ENCODE measurements around the gene SELENOT. TPM values are rescaled to one million over a fixed set of nuclear protein-coding genes. Genes with fewer than 3 reads are reported as not detected.

Gene SELENOT
- total and polyA plus RNA-seq, 4 donors: 52.7 to 107 (median 70.0) TPM

DNA sequence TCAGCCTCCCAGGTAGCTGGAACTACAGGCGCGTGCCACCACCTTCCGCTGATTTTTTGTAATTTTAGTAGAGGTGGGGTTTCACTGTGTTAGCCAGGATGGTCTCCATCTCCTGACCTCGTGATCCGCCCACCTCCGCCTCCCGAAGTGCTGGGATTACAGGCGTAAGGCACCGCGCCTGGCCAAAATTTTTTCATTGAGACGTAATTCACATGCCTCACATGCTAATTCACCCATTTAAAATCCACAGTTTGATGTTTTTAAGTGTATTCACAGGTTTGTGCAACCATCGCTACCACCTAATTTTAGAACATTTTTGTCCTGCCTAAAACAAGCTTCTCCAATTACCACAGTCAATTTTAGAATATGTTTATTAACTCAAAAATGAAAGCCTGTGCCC lies 37.1 kb downstream of the SELENOT start (continued):
- TF ChIP-seq, protein P1, sequence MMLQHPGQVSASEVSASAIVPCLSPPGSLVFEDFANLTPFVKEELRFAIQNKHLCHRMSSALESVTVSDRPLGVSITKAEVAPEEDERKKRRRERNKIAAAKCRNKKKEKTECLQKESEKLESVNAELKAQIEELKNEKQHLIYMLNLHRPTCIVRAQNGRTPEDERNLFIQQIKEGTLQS (IDR thresholded peaks at IDR 0.05): no peak
- no peak for TF ChIP-seq FOXA2 (IDR thresholded peaks at IDR 0.05)
- TF ChIP-seq HNF4G (IDR thresholded peaks at IDR 0.05): no peak
- no peak for TF ChIP-seq JUND (IDR thresholded peaks at IDR 0.05)
- TF ChIP-seq, protein P2, sequence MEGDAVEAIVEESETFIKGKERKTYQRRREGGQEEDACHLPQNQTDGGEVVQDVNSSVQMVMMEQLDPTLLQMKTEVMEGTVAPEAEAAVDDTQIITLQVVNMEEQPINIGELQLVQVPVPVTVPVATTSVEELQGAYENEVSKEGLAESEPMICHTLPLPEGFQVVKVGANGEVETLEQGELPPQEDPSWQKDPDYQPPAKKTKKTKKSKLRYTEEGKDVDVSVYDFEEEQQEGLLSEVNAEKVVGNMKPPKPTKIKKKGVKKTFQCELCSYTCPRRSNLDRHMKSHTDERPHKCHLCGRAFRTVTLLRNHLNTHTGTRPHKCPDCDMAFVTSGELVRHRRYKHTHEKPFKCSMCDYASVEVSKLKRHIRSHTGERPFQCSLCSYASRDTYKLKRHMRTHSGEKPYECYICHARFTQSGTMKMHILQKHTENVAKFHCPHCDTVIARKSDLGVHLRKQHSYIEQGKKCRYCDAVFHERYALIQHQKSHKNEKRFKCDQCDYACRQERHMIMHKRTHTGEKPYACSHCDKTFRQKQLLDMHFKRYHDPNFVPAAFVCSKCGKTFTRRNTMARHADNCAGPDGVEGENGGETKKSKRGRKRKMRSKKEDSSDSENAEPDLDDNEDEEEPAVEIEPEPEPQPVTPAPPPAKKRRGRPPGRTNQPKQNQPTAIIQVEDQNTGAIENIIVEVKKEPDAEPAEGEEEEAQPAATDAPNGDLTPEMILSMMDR (IDR thresholded peaks at IDR 0.05; ENCODE audit: low read depth, low read length, missing input control): no peak
- no peak for TF ChIP-seq EGR1 (IDR thresholded peaks at IDR 0.05; ENCODE audit: low read depth in 2 of 2)

DNA sequence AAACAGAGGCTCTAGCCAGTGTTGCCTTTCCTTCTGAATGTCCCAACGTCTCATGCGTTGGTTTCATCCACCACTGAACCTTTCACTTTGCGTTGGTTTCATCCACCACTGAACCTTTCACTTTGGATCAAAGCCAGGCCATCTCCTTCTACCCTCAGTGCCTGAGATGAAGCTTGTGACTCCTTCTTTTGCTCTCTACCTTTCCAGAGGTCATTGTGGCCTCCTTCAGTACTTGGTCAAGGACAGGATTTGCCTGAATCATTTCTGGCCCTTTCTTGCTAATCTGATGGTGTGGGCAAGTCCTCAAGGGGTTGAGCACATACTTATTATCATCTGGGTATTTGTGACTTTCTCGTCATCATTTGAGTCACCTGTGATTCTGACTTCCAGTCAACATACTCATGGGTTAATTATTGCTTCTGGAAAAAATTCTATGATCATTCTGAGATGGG lies 50.0 kb downstream of the SELENOT start:
- no peaks in the 10 kb centered on the region for H3K36me3 ChIP-seq (ENCODE audit: control insufficient read depth in 4 of 4, insufficient read depth in 3 of 4, low read depth in 1 of 4, low read length in 3 of 4)

DNA sequence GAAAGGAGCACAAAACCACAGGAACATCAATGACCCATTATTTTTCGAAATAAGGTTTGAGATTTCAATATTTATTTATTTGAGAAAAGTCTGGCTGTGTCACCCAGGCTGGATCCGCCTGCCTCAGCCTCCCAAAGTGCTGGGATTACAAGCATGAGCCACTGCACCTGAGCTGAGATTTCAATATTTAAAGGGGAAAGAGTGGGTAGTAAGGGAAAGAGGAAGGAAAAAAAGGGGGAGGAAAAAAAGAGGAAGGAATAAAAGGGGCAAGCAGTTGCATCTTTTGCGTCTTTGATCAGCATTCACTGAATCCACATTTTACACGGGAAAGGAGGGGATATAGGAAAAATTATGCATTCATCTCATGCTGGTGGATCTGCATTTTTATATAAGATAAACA lies 53.2 kb downstream of the SELENOT start:
- TF ChIP-seq FOXA1 (IDR thresholded peaks at IDR 0.05) (no peak), EGR1 (IDR thresholded peaks at IDR 0.05; ENCODE audit: low read depth in 2 of 2) (no peak), HNF4A (conservative IDR thresholded peaks at IDR 0.05) (no peak)
- H3K4me1 ChIP-seq (ENCODE audit: control insufficient read depth in 4 of 4, insufficient read depth in 4 of 4, low read length in 3 of 4): no peaks in the 10 kb centered on the region
- H3K27ac ChIP-seq (ENCODE audit: low read depth in 1 of 2, low read length in 2 of 2): no peak overlapping the region
- no peak overlapping the region for H3K9ac ChIP-seq (ENCODE audit: low read depth in 1 of 2, low read length in 2 of 2)
- H3K9me3 ChIP-seq (ENCODE audit: control insufficient read depth in 4 of 4, low read length in 3 of 4): no peaks in the 10 kb centered on the region
- DNase-seq (ENCODE audit: low spot score): no peak
- 77% methylated on average over 4 of the region's 4 CpGs for WGBS
- H3K4me3 ChIP-seq (ENCODE audit: low read depth in 1 of 3, low read length in 3 of 3): no peak overlapping the region
- no peaks in the 10 kb centered on the region for H3K36me3 ChIP-seq (ENCODE audit: control insufficient read depth in 4 of 4, insufficient read depth in 3 of 4, low read depth in 1 of 4, low read length in 3 of 4)
- no peaks in the 10 kb centered on the region for H3K27me3 ChIP-seq (ENCODE audit: control insufficient read depth in 4 of 4, insufficient read depth in 4 of 4, low read length in 3 of 4)

More for the DNA sequence above, 50.0 kb downstream of the SELENOT start:
- H3K9ac ChIP-seq (ENCODE audit: low read depth in 1 of 2, low read length in 2 of 2): no peak overlapping the region
- no peaks in the 10 kb centered on the region for H3K9me3 ChIP-seq (ENCODE audit: control insufficient read depth in 4 of 4, low read length in 3 of 4)
- no peaks in the 10 kb centered on the region for H3K4me1 ChIP-seq (ENCODE audit: control insufficient read depth in 4 of 4, insufficient read depth in 4 of 4, low read length in 3 of 4)
- no peaks in the 10 kb centered on the region for H3K27me3 ChIP-seq (ENCODE audit: control insufficient read depth in 4 of 4, insufficient read depth in 4 of 4, low read length in 3 of 4)
- TF ChIP-seq TAF1 (conservative IDR thresholded peaks at IDR 0.05) (no peak), RXRA (IDR thresholded peaks at IDR 0.05) (no peak)
- DNase-seq (ENCODE audit: low spot score): no peak
- WGBS: 89% methylated on average over 4 of the region's 4 CpGs
- no peak overlapping the region for H3K27ac ChIP-seq (ENCODE audit: low read depth in 1 of 2, low read length in 2 of 2)
- no peak overlapping the region for H3K4me3 ChIP-seq (ENCODE audit: low read depth in 1 of 3, low read length in 3 of 3)

DNA sequence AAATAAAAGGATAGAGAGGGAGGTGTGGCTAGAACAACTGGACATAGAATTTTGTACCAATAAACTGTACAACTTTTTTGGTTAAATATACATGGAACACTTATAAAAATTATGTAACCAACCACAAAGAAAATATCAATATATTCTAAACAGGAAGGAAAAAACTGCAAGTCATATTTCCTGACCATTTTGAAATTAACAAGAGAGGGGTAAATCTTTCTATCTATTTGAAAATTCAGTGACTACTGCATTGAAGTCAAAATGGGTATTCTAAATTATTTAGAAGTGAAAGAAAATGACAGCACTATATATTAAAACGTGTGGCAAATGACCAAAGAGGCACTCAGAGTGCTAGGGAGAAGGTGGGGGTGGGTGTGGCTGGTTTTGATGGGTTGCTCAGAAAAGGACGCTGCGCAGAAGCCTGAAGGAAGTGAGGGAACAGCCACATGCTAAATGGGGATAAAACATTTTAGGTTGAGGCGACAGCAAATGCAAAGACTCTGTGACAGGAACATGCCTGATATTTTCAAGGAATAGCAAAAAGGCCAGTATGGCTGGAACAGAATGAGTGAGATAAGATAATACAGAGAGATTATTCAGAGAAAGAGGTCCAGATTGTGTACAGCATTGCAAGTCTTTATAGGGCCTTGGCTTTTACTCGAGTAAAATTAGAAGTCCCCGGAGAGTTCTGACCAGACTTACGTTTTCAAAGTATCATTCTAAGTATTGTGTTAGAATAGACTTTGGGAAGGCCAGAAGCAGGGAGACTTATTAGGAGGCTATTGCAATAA lies 59.5 kb downstream of the SELENOT start:
- 77% methylated on average over 7 of the region's 7 CpGs for WGBS
- Histone ChIP-seq H3K4me1 (ENCODE audit: control insufficient read depth in 4 of 4, insufficient read depth in 4 of 4, low read length in 3 of 4) (no peaks in the 10 kb centered on the region), H3K4me3 (ENCODE audit: low read depth in 1 of 3, low read length in 3 of 3) (no peak overlapping the region), H3K27me3 (ENCODE audit: control insufficient read depth in 4 of 4, insufficient read depth in 4 of 4, low read length in 3 of 4) (no peaks in the 10 kb centered on the region), H3K36me3 (ENCODE audit: control insufficient read depth in 4 of 4, insufficient read depth in 3 of 4, low read depth in 1 of 4, low read length in 3 of 4) (no peaks in the 10 kb centered on the region), H3K27ac (ENCODE audit: low read depth in 1 of 2, low read length in 2 of 2) (no peak overlapping the region), H3K9me3 (ENCODE audit: control insufficient read depth in 4 of 4, low read length in 3 of 4) (no peaks in the 10 kb centered on the region), H3K9ac (ENCODE audit: low read depth in 1 of 2, low read length in 2 of 2) (no peak overlapping the region)
- DNase-seq (ENCODE audit: low spot score): no peak
- TF ChIP-seq JUND (IDR thresholded peaks at IDR 0.05) (no peak), TAF1 (conservative IDR thresholded peaks at IDR 0.05) (no peak), RXRA (IDR thresholded peaks at IDR 0.05) (no peak), FOXA1 (IDR thresholded peaks at IDR 0.05) (no peak), RAD21 (IDR thresholded peaks at IDR 0.05) (no peak), HNF4A (conservative IDR thresholded peaks at IDR 0.05) (no peak)
- TF ChIP-seq, protein P3, sequence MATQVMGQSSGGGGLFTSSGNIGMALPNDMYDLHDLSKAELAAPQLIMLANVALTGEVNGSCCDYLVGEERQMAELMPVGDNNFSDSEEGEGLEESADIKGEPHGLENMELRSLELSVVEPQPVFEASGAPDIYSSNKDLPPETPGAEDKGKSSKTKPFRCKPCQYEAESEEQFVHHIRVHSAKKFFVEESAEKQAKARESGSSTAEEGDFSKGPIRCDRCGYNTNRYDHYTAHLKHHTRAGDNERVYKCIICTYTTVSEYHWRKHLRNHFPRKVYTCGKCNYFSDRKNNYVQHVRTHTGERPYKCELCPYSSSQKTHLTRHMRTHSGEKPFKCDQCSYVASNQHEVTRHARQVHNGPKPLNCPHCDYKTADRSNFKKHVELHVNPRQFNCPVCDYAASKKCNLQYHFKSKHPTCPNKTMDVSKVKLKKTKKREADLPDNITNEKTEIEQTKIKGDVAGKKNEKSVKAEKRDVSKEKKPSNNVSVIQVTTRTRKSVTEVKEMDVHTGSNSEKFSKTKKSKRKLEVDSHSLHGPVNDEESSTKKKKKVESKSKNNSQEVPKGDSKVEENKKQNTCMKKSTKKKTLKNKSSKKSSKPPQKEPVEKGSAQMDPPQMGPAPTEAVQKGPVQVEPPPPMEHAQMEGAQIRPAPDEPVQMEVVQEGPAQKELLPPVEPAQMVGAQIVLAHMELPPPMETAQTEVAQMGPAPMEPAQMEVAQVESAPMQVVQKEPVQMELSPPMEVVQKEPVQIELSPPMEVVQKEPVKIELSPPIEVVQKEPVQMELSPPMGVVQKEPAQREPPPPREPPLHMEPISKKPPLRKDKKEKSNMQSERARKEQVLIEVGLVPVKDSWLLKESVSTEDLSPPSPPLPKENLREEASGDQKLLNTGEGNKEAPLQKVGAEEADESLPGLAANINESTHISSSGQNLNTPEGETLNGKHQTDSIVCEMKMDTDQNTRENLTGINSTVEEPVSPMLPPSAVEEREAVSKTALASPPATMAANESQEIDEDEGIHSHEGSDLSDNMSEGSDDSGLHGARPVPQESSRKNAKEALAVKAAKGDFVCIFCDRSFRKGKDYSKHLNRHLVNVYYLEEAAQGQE (IDR thresholded peaks at IDR 0.05): no peak
